Activated CD8-positive, alpha-beta T cell treated with anti-CD3 and anti-CD28 coated beads, Interleukin-2, amount 10 ng/mL, durations not matched to agents 7 days and 5 days (primary cell): ENCODE results near the gene SPDYA. TPM values are rescaled to one million over a fixed set of nuclear protein-coding genes. Genes with fewer than 3 reads are reported as not detected.
"Not testable (repeated sequence)": the region's sequence is repeated elsewhere in the genome, so short reads cannot be mapped to it uniquely, and the experiment has no call there.

Experiments used
- ATAC-seq: fragments of 150-1000 bp; cut with Tn5 transposase; one replicate; pipeline ENCODE4 v1.10.0; 2021; ENCODE audit warnings: moderate library complexity
- CTCF ChIA-PET: fragments of 350-600 bp; sonication (Branson Sonifier 250); formaldehyde crosslinking; loops from one replicate; lab custom pipeline; 2021; ENCODE audit warnings: antibody characterized with exemption; lab: Charles Lee
- POLR2A ChIA-PET: fragments of 350-600 bp; sonication (Branson Sonifier 250); formaldehyde crosslinking; loops from one replicate; lab custom pipeline; 2021; ENCODE audit warnings: antibody characterized with exemption; lab: Charles Lee
- DNase-seq: peaks from one replicate; pipeline ENCODE4 v3.0.0-alpha.2; 2020
- H3K27ac Mint-ChIP-seq: one replicate; pipeline ENCODE4 v1.8.0; 2021; ENCODE audit warnings: mild to moderate bottlenecking, mixed read lengths
- H3K27me3 Mint-ChIP-seq: one replicate; pipeline ENCODE4 v1.8.0; 2021; ENCODE audit warnings: low read depth, mixed read lengths
- H3K36me3 Mint-ChIP-seq: one replicate; pipeline ENCODE4 v1.8.0; 2021; ENCODE audit warnings: low read depth, mixed read lengths
- H3K4me1 Mint-ChIP-seq: one replicate; pipeline ENCODE4 v1.8.0; 2021; ENCODE audit warnings: low read depth, mixed read lengths
- H3K4me3 Mint-ChIP-seq: one replicate; pipeline ENCODE4 v1.8.0; 2021; ENCODE audit warnings: mild to moderate bottlenecking, mixed read lengths
- H3K9me3 Mint-ChIP-seq: one replicate; pipeline ENCODE4 v1.8.0; 2022; ENCODE audit warnings: mixed read lengths; ENCODE audit not compliant: insufficient read depth
- total RNA-seq, 2 experiments: library from RNA; stranded (reverse); gene quantifications; one replicate each; pipeline ENCODE4 v1.2.3, GENCODE V29; 2021

Gene SPDYA
- total RNA-seq, 2 experiments from 2014 or later = 1.2 TPM

GRCh38 chr2:28780496-28780895 is 30.1 kb upstream of the SPDYA start:
- Mint-ChIP-seq H3K4me1 (peaks cover 8% of the 10 kb centered on the region), H3K4me3 (no peak overlapping the region), H3K27me3 (no peaks in the 10 kb centered on the region), H3K9me3 (no peaks in the 10 kb centered on the region), H3K36me3 (peaks cover 40% of the 10 kb centered on the region), H3K27ac (no peak overlapping the region)
- ATAC-seq = no peak
- ChIA-PET CTCF (interaction anchor here (1.3 kb wide), 1 partner anchor 32 kb away, joined by 3 read pairs; no protein-coding TSS in a partner anchor), POLR2A (no interaction called here)
- DNase-seq = no peak

- Mint-ChIP-seq H3K27ac (no peak overlapping the region), H3K36me3 (peaks cover 37% of the 10 kb centered on the region), H3K4me3 (no peak overlapping the region), H3K9me3 (no peaks in the 10 kb centered on the region), H3K4me1 (peaks cover 8% of the 10 kb centered on the region), H3K27me3 (no peaks in the 10 kb centered on the region)
- POLR2A ChIA-PET = no interaction called here
- no peak for DNase-seq
- no peak for ATAC-seq
- CTCF ChIA-PET = interaction anchor here (0.9 kb wide), 1 partner anchor 188 kb away, joined by 4 read pairs; no protein-coding TSS in a partner anchor
These were observed 28.2 kb upstream of the SPDYA start for GRCh38 chr2:28782423-28782822.

- DNase-seq, POLR2A ChIA-PET, H3K9me3 Mint-ChIP-seq, H3K27me3 Mint-ChIP-seq, H3K4me3 Mint-ChIP-seq, H3K4me1 Mint-ChIP-seq, H3K27ac Mint-ChIP-seq: not testable (repeated sequence)
- CTCF ChIA-PET = interaction anchor here (1.5 to 1.6 kb wide), 2 partner anchors 189 to 191 kb away, joined by 4 to 5 read pairs; no protein-coding TSS in a partner anchor
- H3K36me3 Mint-ChIP-seq = peaks cover 46% of the 10 kb centered on the region
- peak; percentile 12 for ATAC-seq
These were observed 26.1 kb upstream of the SPDYA start for GRCh38 chr2:28784570-28784969.

GRCh38 chr2:28796620-28797019 is 14.0 kb upstream of the SPDYA start:
- DNase-seq (no peak), ATAC-seq (no peak)
- CTCF ChIA-PET = no interaction called here
- Mint-ChIP-seq H3K9me3 (no peaks in the 10 kb centered on the region), H3K27ac (no peak overlapping the region), H3K36me3 (peaks cover 69% of the 10 kb centered on the region), H3K4me3 (no peak overlapping the region), H3K4me1 (peaks cover 6% of the 10 kb centered on the region), H3K27me3 (no peaks in the 10 kb centered on the region)
- POLR2A ChIA-PET = interaction anchor here (0.9 kb wide), 1 partner anchor 1066 kb away, joined by 3 read pairs; no protein-coding TSS in a partner anchor

- ATAC-seq (no peak), DNase-seq (no peak)
- no peak overlapping the region for H3K27ac Mint-ChIP-seq
- no peaks in the 10 kb centered on the region for H3K27me3 Mint-ChIP-seq
- H3K9me3 Mint-ChIP-seq = no peaks in the 10 kb centered on the region
- POLR2A ChIA-PET = no interaction called here
- peaks cover 3% of the 10 kb centered on the region for H3K4me1 Mint-ChIP-seq
- H3K36me3 Mint-ChIP-seq = peaks cover 58% of the 10 kb centered on the region
- H3K4me3 Mint-ChIP-seq = no peak overlapping the region
- CTCF ChIA-PET = interaction anchor here (1.4 kb wide), 1 partner anchor 208 kb away, joined by 8 read pairs; no protein-coding TSS in a partner anchor
These were observed 8.9 kb upstream of the SPDYA start for GRCh38 chr2:28801726-28802125.

GRCh38 chr2:28802975-28803429 is 7.6 kb upstream of the SPDYA start:
- no peaks in the 10 kb centered on the region for H3K27me3 Mint-ChIP-seq
- H3K9me3 Mint-ChIP-seq = no peaks in the 10 kb centered on the region
- POLR2A ChIA-PET = no interaction called here
- CTCF ChIA-PET = interaction anchor here (1.4 kb wide), 1 partner anchor 209 kb away, joined by 8 read pairs; no protein-coding TSS in a partner anchor
- H3K4me3 Mint-ChIP-seq = no peak overlapping the region
- H3K4me1 Mint-ChIP-seq = no peaks in the 10 kb centered on the region
- no peak for DNase-seq
- no peak overlapping the region for H3K27ac Mint-ChIP-seq
- H3K36me3 Mint-ChIP-seq = peaks cover 50% of the 10 kb centered on the region
- ATAC-seq = no peak

GRCh38 chr2:28809927-28810326 is 707 bp upstream of the SPDYA start:
- H3K27me3 Mint-ChIP-seq = peaks cover 2% of the 10 kb centered on the region
- H3K9me3 Mint-ChIP-seq = no peaks in the 10 kb centered on the region
- no peak overlapping the region for H3K27ac Mint-ChIP-seq
- H3K36me3 Mint-ChIP-seq = peaks cover 14% of the 10 kb centered on the region
- ChIA-PET POLR2A (interaction anchor here (0.7 to 2.1 kb wide), 2 partner anchors 58 to 1161 kb away, joined by 3 to 4 read pairs; partner anchors contain the start of gene PPP1CB), CTCF (interaction anchor here (0.6 to 3.0 kb wide), 5 partner anchors 11 to 1412 kb away, joined by 3 to 18 read pairs (median 5); partner anchors contain the start of gene PPP1CB)
- peak overlapping the region; percentile 73 for H3K4me3 Mint-ChIP-seq
- peaks cover 16% of the 10 kb centered on the region for H3K4me1 Mint-ChIP-seq
- no peak for ATAC-seq
- no peak for DNase-seq

GRCh38 chr2:28818053-28818452 is 7.4 kb downstream of the SPDYA start:
- H3K4me1 Mint-ChIP-seq = peaks cover 3% of the 10 kb centered on the region
- peaks cover 2% of the 10 kb centered on the region for H3K27me3 Mint-ChIP-seq
- H3K36me3 Mint-ChIP-seq = no peaks in the 10 kb centered on the region
- no peaks in the 10 kb centered on the region for H3K9me3 Mint-ChIP-seq
- ChIA-PET POLR2A (interaction anchor here (0.6 kb wide), 1 partner anchor 16 kb away, joined by 5 read pairs; no protein-coding TSS in a partner anchor), CTCF (no interaction called here)
- no peak overlapping the region for H3K4me3 Mint-ChIP-seq
- ATAC-seq (no peak), DNase-seq (no peak)
- no peak overlapping the region for H3K27ac Mint-ChIP-seq

GRCh38 chr2:28821295-28821958 is 10.8 kb downstream of the SPDYA start:
- POLR2A ChIA-PET = no interaction called here
- no peaks in the 10 kb centered on the region for H3K36me3 Mint-ChIP-seq

GRCh38 chr2:28822036-28822435 is 11.4 kb downstream of the SPDYA start:
- peaks cover 3% of the 10 kb centered on the region for H3K4me1 Mint-ChIP-seq
- no peak for ATAC-seq
- H3K36me3 Mint-ChIP-seq = no peaks in the 10 kb centered on the region
- H3K4me3 Mint-ChIP-seq = no peak overlapping the region
- H3K27me3 Mint-ChIP-seq = peaks cover 2% of the 10 kb centered on the region
- H3K9me3 Mint-ChIP-seq = no peaks in the 10 kb centered on the region
- no peak overlapping the region for H3K27ac Mint-ChIP-seq
- ChIA-PET POLR2A (no interaction called here), CTCF (interaction anchor here (0.7 to 1.6 kb wide), 4 partner anchors 11 to 143 kb away, joined by 3 to 4 read pairs (median 3); partner anchors contain the start of gene SPDYA)
- DNase-seq = no peak

More at GRCh38 chr2:28821295-28821958, 10.8 kb downstream of the SPDYA start:
- peaks cover 2% of the 10 kb centered on the region for H3K27me3 Mint-ChIP-seq
- CTCF ChIA-PET = interaction anchor here (0.6 to 1.6 kb wide), 21 partner anchors 9 to 297 kb away, joined by 3 to 10 read pairs (median 3); partner anchors contain the start of genes PPP1CB, SPDYA and TRMT61B
- H3K27ac Mint-ChIP-seq = no peak overlapping the region
- no peak overlapping the region for H3K4me3 Mint-ChIP-seq
- ATAC-seq (peak; percentile 86), DNase-seq (peak; percentile 80)
- H3K4me1 Mint-ChIP-seq = peaks cover 3% of the 10 kb centered on the region
- H3K9me3 Mint-ChIP-seq = no peaks in the 10 kb centered on the region

- no peaks in the 10 kb centered on the region for H3K9me3 Mint-ChIP-seq
- POLR2A ChIA-PET = interaction anchor here (0.9 kb wide), 1 partner anchor 44 kb away, joined by 3 read pairs; no protein-coding TSS in a partner anchor
- CTCF ChIA-PET = no interaction called here
- no peak overlapping the region for H3K4me3 Mint-ChIP-seq
- no peak for DNase-seq
- no peaks in the 10 kb centered on the region for H3K36me3 Mint-ChIP-seq
- H3K27me3 Mint-ChIP-seq = peaks cover 2% of the 10 kb centered on the region
- peaks cover 3% of the 10 kb centered on the region for H3K4me1 Mint-ChIP-seq
- no peak for ATAC-seq
- no peak overlapping the region for H3K27ac Mint-ChIP-seq
These were observed 13.6 kb downstream of the SPDYA start for GRCh38 chr2:28824207-28824606.

- Mint-ChIP-seq H3K9me3 (no peaks in the 10 kb centered on the region), H3K36me3 (no peaks in the 10 kb centered on the region), H3K27ac (no peak overlapping the region), H3K27me3 (peaks cover 2% of the 10 kb centered on the region), H3K4me1 (peaks cover 3% of the 10 kb centered on the region), H3K4me3 (no peak overlapping the region)
- ChIA-PET CTCF (interaction anchor here (0.6 kb wide), 1 partner anchor 127 kb away, joined by 3 read pairs; no protein-coding TSS in a partner anchor), POLR2A (no interaction called here)
- no peak for ATAC-seq
- DNase-seq = no peak
These were observed 14.2 kb downstream of the SPDYA start for GRCh38 chr2:28824870-28825269.
